HG03432 (cell line): Measurements from ENCODE around the gene SDHB.

ENCODE experiments used
- ATAC-seq: cut with Tn5 transposase; IDR thresholded peaks from one replicate; pipeline ENCODE4 v1.9.1; 2021; ENCODE audit warnings: mild to moderate bottlenecking, moderate library complexity; ENCODE audit not compliant: unreplicated experiment

The SDHB gene

GRCh38 chr1:16971341-16972188 is 82.3 kb downstream of the SDHB start:
- no peak for ATAC-seq

GRCh38 chr1:16970132-16970910 is 83.5 kb downstream of the SDHB start:
- ATAC-seq: no peak

DNA sequence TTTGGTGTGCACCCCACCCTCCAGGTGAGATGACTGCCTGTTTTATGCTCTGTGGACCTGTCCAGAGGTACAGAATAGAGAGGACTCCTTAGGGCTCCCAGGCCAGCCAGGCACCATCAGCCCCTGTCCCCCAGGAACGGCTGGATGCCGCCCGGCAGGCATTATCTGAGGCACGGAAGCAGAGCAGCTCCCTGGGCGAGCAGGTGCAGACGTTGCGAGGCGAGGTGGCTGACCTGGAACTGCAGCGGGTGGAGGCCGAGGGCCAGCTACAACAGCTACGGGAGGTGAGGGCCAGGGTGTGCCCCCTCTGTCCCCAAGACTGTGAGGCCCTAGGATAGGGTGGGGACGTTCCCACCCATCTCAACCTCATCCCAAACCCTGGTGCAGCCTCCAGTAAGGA is 84.2 kb downstream of the SDHB start:
- no peak for ATAC-seq

GRCh38 chr1:16969057-16969611 is 84.7 kb downstream of the SDHB start:
- ATAC-seq: no peak
